Endothelial cell of umbilical vein (primary cell): Measurements from ENCODE around the gene RENBP.

Experiments
- CTCF ChIP-seq, 2 donors: IDR thresholded peaks; 1 replicate in 1 of 2; 2 replicates in 1 of 2; pipeline ENCODE4 v1.5.1; 2011; ENCODE audit warnings: low read length in 2 of 2, mild to moderate bottlenecking in 2 of 2, moderate library complexity in 2 of 2, control low read depth in 1 of 2, inconsistent platforms in 1 of 2, low read depth in 1 of 2; ENCODE audit not compliant: insufficient read depth in 1 of 2; ENCODE audit errors: extremely low read depth in 1 of 2
- EZH2 ChIP-seq: IDR thresholded peaks from 2 replicates; pipeline ENCODE4 v1.6.1; 2012; ENCODE audit warnings: borderline replicate concordance, low read depth, mild to moderate bottlenecking, moderate library complexity, low read length, inconsistent platforms; ENCODE audit not compliant: severe bottlenecking
- FOS ChIP-seq: IDR thresholded peaks from 2 replicates; pipeline ENCODE4 v1.6.1; 2011; ENCODE audit warnings: mild to moderate bottlenecking, low read length, moderate library complexity, borderline replicate concordance; ENCODE audit not compliant: insufficient read depth
- GATA2 ChIP-seq: IDR thresholded peaks from 2 replicates; pipeline ENCODE4 v1.7.0; 2011; ENCODE audit warnings: low read depth, mild to moderate bottlenecking, moderate library complexity, mixed read lengths, low read length; ENCODE audit not compliant: insufficient read length, insufficient read depth
- MYC ChIP-seq: IDR thresholded peaks from one replicate; pipeline ENCODE4 v1.6.1; 2011; ENCODE audit warnings: mild to moderate bottlenecking, low read depth, low read length
- POLR2A ChIP-seq: IDR thresholded peaks from 2 replicates; pipeline ENCODE4 v1.6.1; 2012; ENCODE audit warnings: low read depth, mild to moderate bottlenecking, control low read depth, low read length
- POLR2AphosphoS5 ChIP-seq: IDR thresholded peaks from 2 replicates; pipeline ENCODE4 v1.6.1; 2012; ENCODE audit warnings: low read depth, mild to moderate bottlenecking, control low read depth, low read length, moderate library complexity; ENCODE audit not compliant: insufficient read depth

- no peak for TF ChIP-seq EZH2
- no peak for TF ChIP-seq CTCF (IDR thresholded peaks at IDR 0.05; ENCODE audit: extremely low read depth in 1 of 2, insufficient read depth in 1 of 2, low read depth in 1 of 2, low read length in 2 of 2)
- TF ChIP-seq POLR2A = no peak
- no peak for TF ChIP-seq POLR2AphosphoS5
- no peak for TF ChIP-seq GATA2
- no peak for TF ChIP-seq MYC
- TF ChIP-seq FOS = no peak
These were observed 12.8 kb upstream of the RENBP start for GRCh38 chrX:153957224-153957623.
